Measurements from ENCODE around the gene TMEM209. TPM values are rescaled to one million over a fixed set of nuclear protein-coding genes. Genes with fewer than 3 reads are reported as not detected.
A peak's percentile ranks its signal among the peaks of the same experiment; 100 is the strongest.

Gene TMEM209
- total RNA-seq, 1 experiment from 2014 or later = 45.8 TPM

DNA sequence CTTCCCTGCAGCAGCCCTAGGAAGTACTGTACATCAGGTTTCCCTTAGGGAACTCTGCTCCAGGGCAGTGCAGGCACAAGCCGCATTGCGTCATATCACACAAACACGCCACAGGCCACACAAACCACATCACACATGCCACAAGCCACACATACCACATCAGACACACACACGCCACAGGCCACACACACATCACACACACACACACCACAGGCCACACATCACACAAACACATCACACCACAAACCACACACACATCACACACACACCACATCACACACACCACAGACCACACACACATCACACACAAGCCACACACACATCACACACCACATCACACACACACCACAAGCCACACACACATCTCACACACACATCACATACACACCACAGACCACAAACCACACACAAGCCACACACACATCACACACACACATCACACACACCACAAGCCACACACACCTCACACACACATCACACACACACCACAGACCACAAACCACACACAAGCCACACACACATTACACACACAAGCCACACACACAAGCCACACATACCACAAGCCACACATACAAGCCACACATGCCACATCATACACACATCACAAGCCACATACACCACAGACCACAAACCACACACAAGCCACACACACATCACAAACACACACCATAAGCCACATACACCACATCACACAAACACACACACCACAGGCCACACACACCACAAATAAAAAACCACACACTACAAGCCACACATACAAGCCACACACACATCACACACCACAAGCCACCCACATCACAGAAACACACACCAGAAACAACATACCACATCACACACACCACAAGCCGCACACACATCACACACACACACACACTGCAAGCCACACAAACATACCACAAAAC lies 53.4 kb downstream of the TMEM209 start:
- Histone ChIP-seq H3K4me3 (ENCODE audit: low read depth, low read length, poor library complexity, severe bottlenecking) (no peak overlapping the region), H3K27ac (ENCODE audit: low read depth, low read length, poor library complexity, severe bottlenecking) (no peak overlapping the region), H3K4me1 (ENCODE audit: insufficient read depth, low read length, poor library complexity, severe bottlenecking) (no peaks in the 10 kb centered on the region), H3K27me3 (replicated peaks; ENCODE audit: insufficient read depth, low read depth, low read length, poor library complexity) (no peaks in the 10 kb centered on the region), H3K36me3 (ENCODE audit: insufficient read depth, low read length, poor library complexity, severe bottlenecking) (no peaks in the 10 kb centered on the region), H3K9me3 (ENCODE audit: low read depth, low read length, poor library complexity, severe bottlenecking) (no peaks in the 10 kb centered on the region)
- peak; percentile 33 for DNase-seq (ENCODE audit: low spot score)
- TF ChIP-seq CTCF (conservative IDR thresholded peaks at IDR 0.05; ENCODE audit: low read depth, low read length) (no peak), EZH2 (IDR thresholded peaks at IDR 0.05; ENCODE audit: borderline replicate concordance, low read depth, low read length, poor library complexity, severe bottlenecking) (no peak)
- POLR2A ChIA-PET (ENCODE audit: low non-redundant PET) = no interaction called here
- intact Hi-C loops (cut with micrococcal nuclease; ENCODE audit: unreplicated experiment) = no loop called here
- no TSS peak for BruUV-seq (replicated peaks)
- CTCF ChIA-PET = no interaction called here

GRCh38 chr7:130150587-130150986 lies 54.6 kb downstream of the TMEM209 start:
- TF ChIP-seq EZH2 (IDR thresholded peaks at IDR 0.05; ENCODE audit: borderline replicate concordance, low read depth, low read length, poor library complexity, severe bottlenecking) (no peak), CTCF (conservative IDR thresholded peaks at IDR 0.05; ENCODE audit: low read depth, low read length) (no peak)
- intact Hi-C loops (cut with micrococcal nuclease; ENCODE audit: unreplicated experiment) = no loop called here
- no peak overlapping the region for H3K27ac ChIP-seq (ENCODE audit: low read depth, low read length, poor library complexity, severe bottlenecking)
- no peaks in the 10 kb centered on the region for H3K27me3 ChIP-seq (replicated peaks; ENCODE audit: insufficient read depth, low read depth, low read length, poor library complexity)
- CTCF ChIA-PET = no interaction called here
- no peaks in the 10 kb centered on the region for H3K36me3 ChIP-seq (ENCODE audit: insufficient read depth, low read length, poor library complexity, severe bottlenecking)
- POLR2A ChIA-PET (ENCODE audit: low non-redundant PET) = no interaction called here
- DNase-seq (ENCODE audit: low spot score) = no peak
- no peaks in the 10 kb centered on the region for H3K9me3 ChIP-seq (ENCODE audit: low read depth, low read length, poor library complexity, severe bottlenecking)
- no peaks in the 10 kb centered on the region for H3K4me1 ChIP-seq (ENCODE audit: insufficient read depth, low read length, poor library complexity, severe bottlenecking)
- H3K4me3 ChIP-seq (ENCODE audit: low read depth, low read length, poor library complexity, severe bottlenecking) = no peak overlapping the region
- no TSS peak for BruUV-seq (replicated peaks)

- intact Hi-C loops (cut with micrococcal nuclease; ENCODE audit: unreplicated experiment) = no loop called here
- no peak overlapping the region for H3K4me3 ChIP-seq (ENCODE audit: low read depth, low read length, poor library complexity, severe bottlenecking)
- TF ChIP-seq EZH2 (IDR thresholded peaks at IDR 0.05; ENCODE audit: borderline replicate concordance, low read depth, low read length, poor library complexity, severe bottlenecking) = no peak
- no peaks in the 10 kb centered on the region for H3K9me3 ChIP-seq (ENCODE audit: low read depth, low read length, poor library complexity, severe bottlenecking)
- H3K4me1 ChIP-seq (ENCODE audit: insufficient read depth, low read length, poor library complexity, severe bottlenecking) = no peaks in the 10 kb centered on the region
- H3K36me3 ChIP-seq (ENCODE audit: insufficient read depth, low read length, poor library complexity, severe bottlenecking) = no peaks in the 10 kb centered on the region
- no TSS peak for BruUV-seq (replicated peaks)
- H3K27ac ChIP-seq (ENCODE audit: low read depth, low read length, poor library complexity, severe bottlenecking) = no peak overlapping the region
- no peak for DNase-seq (ENCODE audit: low spot score)
- no peaks in the 10 kb centered on the region for H3K27me3 ChIP-seq (replicated peaks; ENCODE audit: insufficient read depth, low read depth, low read length, poor library complexity)
- CTCF ChIA-PET = interaction anchor here (0.5 kb wide), 1 partner anchor 544 kb away, joined by 4 read pairs; no protein-coding TSS in a partner anchor
- POLR2A ChIA-PET (ENCODE audit: low non-redundant PET) = no interaction called here
Measured at GRCh38 chr7:130149281-130150139, 55.7 kb downstream of the TMEM209 start.
